DMS79 treated with DMSO at 0.1 percent for 48 hours (cell line): ENCODE data around the gene DAPK3.
"Not testable (repeated sequence)": the region's sequence is repeated elsewhere in the genome, so short reads cannot be mapped to it uniquely, and the experiment has no call there.

Source experiments
- DNase-seq: peaks from one replicate; lab custom pipeline; 2025; lab: John Stamatoyannopoulos, UW

Gene DAPK3

GRCh38 chr19:4005436-4005835 is 34.5 kb upstream of the DAPK3 start:
- DNase-seq, result not testable (repeated sequence)

GRCh38 chr19:4000798-4001197 is 29.9 kb upstream of the DAPK3 start:
- DNase-seq, result not testable (repeated sequence)

GRCh38 chr19:3998667-3999412 is 27.9 kb upstream of the DAPK3 start:
- not testable (repeated sequence) for DNase-seq

GRCh38 chr19:3995607-3996006 is 24.7 kb upstream of the DAPK3 start:
- no peak for DNase-seq

- no peak for DNase-seq
Observed at GRCh38 chr19:3990815-3991117, 19.9 kb upstream of the DAPK3 start.

- DNase-seq, result peak; percentile 88
Observed at GRCh38 chr19:3987619-3988371, 16.9 kb upstream of the DAPK3 start.

GRCh38 chr19:3986260-3987041 is 15.6 kb upstream of the DAPK3 start:
- peak; percentile 88 for DNase-seq

- no peak for DNase-seq
Observed at GRCh38 chr19:3985643-3986259, 14.9 kb upstream of the DAPK3 start.

GRCh38 chr19:3984908-3985642 is 14.2 kb upstream of the DAPK3 start, which contains the start of gene EEF2:
TSS of gene EEF2 (minus strand) at chr19:3985463. CDS start at chr19:3985380, 83 bp downstream.
- peak; percentile 87 for DNase-seq

GRCh38 chr19:3984584-3984907 is 13.6 kb upstream of the DAPK3 start:
- DNase-seq, result no peak

GRCh38 chr19:3983936-3984583 is 13.2 kb upstream of the DAPK3 start:
- DNase-seq, result no peak

- DNase-seq, result no peak
Observed at GRCh38 chr19:3983542-3983914, 12.6 kb upstream of the DAPK3 start.

- no peak for DNase-seq
Observed at GRCh38 chr19:3982701-3983541, 12.0 kb upstream of the DAPK3 start.

- no peak for DNase-seq
Observed at GRCh38 chr19:3981736-3982681, 11.1 kb upstream of the DAPK3 start.

GRCh38 chr19:3981373-3981735 is 10.5 kb upstream of the DAPK3 start:
- no peak for DNase-seq

- DNase-seq, result no peak
Observed at GRCh38 chr19:3980353-3981251, 9.7 kb upstream of the DAPK3 start.

GRCh38 chr19:3979674-3980352 is 8.9 kb upstream of the DAPK3 start:
- DNase-seq, result no peak

GRCh38 chr19:3979289-3979673 is 8.4 kb upstream of the DAPK3 start:
- no peak for DNase-seq
